ENCODE measurements around the gene FOXJ2.
"Not testable (repeated sequence)": the region's sequence is repeated elsewhere in the genome, so short reads cannot be mapped to it uniquely, and the experiment has no call there.

Gene FOXJ2

GRCh38 chr12:8081251-8081920 is 48.9 kb downstream of the FOXJ2 start:
- DNase-seq (ENCODE audit: low read depth, low spot score), result no peak
- CTCF ChIA-PET, result interaction anchor here (0.7 to 1.4 kb wide), 4 partner anchors 28 to 157 kb away, joined by 3 to 5 read pairs (median 3); no protein-coding TSS in a partner anchor
- TF ChIP-seq CTCF (IDR thresholded peaks at IDR 0.05; ENCODE audit: insufficient read depth, low read length, missing control alignments), result no peak
- peak overlapping the region; percentile 99 for H3K4me3 ChIP-seq (ENCODE audit: low read depth, low read length)
- POLR2A ChIA-PET, result no interaction called here

- TF ChIP-seq CTCF (IDR thresholded peaks at IDR 0.05; ENCODE audit: insufficient read depth, low read length, missing control alignments), result no peak
- H3K4me3 ChIP-seq (ENCODE audit: low read depth, low read length), result peak overlapping the region; percentile 99
- DNase-seq (ENCODE audit: low read depth, low spot score), result no peak
- ChIA-PET CTCF (interaction anchor here (1.2 kb wide), 1 partner anchor 151 kb away, joined by 3 read pairs; no protein-coding TSS in a partner anchor), POLR2A (no interaction called here)
Measured at GRCh38 chr12:8082808-8083100, 50.2 kb downstream of the FOXJ2 start.

GRCh38 chr12:8084351-8084750 is 51.8 kb downstream of the FOXJ2 start:
- CTCF ChIA-PET, result interaction anchor here (1.0 kb wide), 1 partner anchor 25 kb away, joined by 4 read pairs; no protein-coding TSS in a partner anchor
- H3K4me3 ChIP-seq (ENCODE audit: low read depth, low read length); DNase-seq (ENCODE audit: low read depth, low spot score); POLR2A ChIA-PET: not testable (repeated sequence)

- DNase-seq (ENCODE audit: low read depth, low spot score), result no peak
- no peak for TF ChIP-seq CTCF (IDR thresholded peaks at IDR 0.05; ENCODE audit: insufficient read depth, low read length, missing control alignments)
- H3K4me3 ChIP-seq (ENCODE audit: low read depth, low read length), result no peak overlapping the region
- CTCF ChIA-PET, result interaction anchor here (0.7 to 1.5 kb wide), 4 partner anchors 9 to 154 kb away, joined by 3 to 5 read pairs (median 4); no protein-coding TSS in a partner anchor
- POLR2A ChIA-PET, result no interaction called here
Measured at GRCh38 chr12:8087666-8088065, 55.1 kb downstream of the FOXJ2 start.

GRCh38 chr12:8088574-8088973 is 56.1 kb downstream of the FOXJ2 start:
- POLR2A ChIA-PET, result no interaction called here
- DNase-seq (ENCODE audit: low read depth, low spot score), result no peak
- TF ChIP-seq CTCF (IDR thresholded peaks at IDR 0.05; ENCODE audit: insufficient read depth, low read length, missing control alignments), result no peak
- H3K4me3 ChIP-seq (ENCODE audit: low read depth, low read length), result no peak overlapping the region
- CTCF ChIA-PET, result no interaction called here

- H3K4me3 ChIP-seq (ENCODE audit: low read depth, low read length); POLR2A ChIA-PET; CTCF ChIA-PET; DNase-seq (ENCODE audit: low read depth, low spot score): not testable (repeated sequence)
Measured at GRCh38 chr12:8089277-8089676, 56.8 kb downstream of the FOXJ2 start.

GRCh38 chr12:8089716-8090115 is 57.2 kb downstream of the FOXJ2 start:
- ChIA-PET CTCF (no interaction called here), POLR2A (no interaction called here)
- H3K4me3 ChIP-seq (ENCODE audit: low read depth, low read length), result no peak overlapping the region
- no peak for TF ChIP-seq CTCF (IDR thresholded peaks at IDR 0.05; ENCODE audit: insufficient read depth, low read length, missing control alignments)
- no peak for DNase-seq (ENCODE audit: low read depth, low spot score)
